Activated T-helper 2 cell treated with anti-CD3 and anti-CD28 coated beads, Interferon-gamma antibody, Interleukin-2, Interleukin-4, amounts not matched to agents 10 μg/mL and 5 μg/mL and 100 μg/mL, durations not matched to agents 14 hours and 24 hours and 36 hours (primary cell): ENCODE results near the gene GPR89B. TPM values are rescaled to one million over a fixed set of nuclear protein-coding genes. Genes with fewer than 3 reads are reported as not detected.
"Not testable (repeated sequence)": the region's sequence is repeated elsewhere in the genome, so short reads cannot be mapped to it uniquely, and the experiment has no call there.

ENCODE experiments used
- DNase-seq: peaks from one replicate; pipeline ENCODE4 v3.0.0; 2021; ENCODE audit warnings: low spot score
- H3K27ac Mint-ChIP-seq: one replicate; pipeline ENCODE4 v1.8.0; 2021; ENCODE audit warnings: mixed read lengths
- H3K27me3 Mint-ChIP-seq: one replicate; pipeline ENCODE4 v1.8.0; 2021; ENCODE audit warnings: low read depth, mixed read lengths
- H3K36me3 Mint-ChIP-seq: one replicate; pipeline ENCODE4 v1.8.0; 2021; ENCODE audit warnings: low read depth, mixed read lengths
- H3K4me1 Mint-ChIP-seq: one replicate; pipeline ENCODE4 v1.8.0; 2021; ENCODE audit warnings: low read depth, mixed read lengths
- H3K4me3 Mint-ChIP-seq: one replicate; pipeline ENCODE4 v1.8.0; 2021; ENCODE audit warnings: low read depth, mild to moderate bottlenecking, moderate library complexity, mixed read lengths
- H3K9me3 Mint-ChIP-seq: one replicate; pipeline ENCODE4 v1.8.0; 2021; ENCODE audit warnings: mixed read lengths
- intact Hi-C: fragments of 100-400 bp; cut with micrococcal nuclease; formaldehyde crosslinking; loops from one replicate; pipeline ENCODE4 v1.15.1; 2023
- total RNA-seq: library from RNA; stranded (reverse); gene quantifications from 2 replicates; pipeline ENCODE4 v1.2.3, GENCODE V29; 2022

Gene GPR89B
- total RNA-seq, 1 donor from 2014 or later: 13.8 TPM

- DNase-seq, H3K36me3 Mint-ChIP-seq, H3K27ac Mint-ChIP-seq, H3K4me1 Mint-ChIP-seq, H3K4me3 Mint-ChIP-seq, H3K27me3 Mint-ChIP-seq, H3K9me3 Mint-ChIP-seq, intact Hi-C loops: not testable (repeated sequence)
Observed at GRCh38 chr1:147959680-147960079, 31.5 kb downstream of the GPR89B start.

- H3K4me3 Mint-ChIP-seq, intact Hi-C loops, H3K27ac Mint-ChIP-seq, H3K4me1 Mint-ChIP-seq, H3K27me3 Mint-ChIP-seq, H3K36me3 Mint-ChIP-seq, DNase-seq, H3K9me3 Mint-ChIP-seq: not testable (repeated sequence)
Observed at GRCh38 chr1:147964575-147964974, 36.4 kb downstream of the GPR89B start.

GRCh38 chr1:147966657-147967056 is 38.4 kb downstream of the GPR89B start:
- not testable (repeated sequence) for H3K4me1 Mint-ChIP-seq, H3K9me3 Mint-ChIP-seq

DNA sequence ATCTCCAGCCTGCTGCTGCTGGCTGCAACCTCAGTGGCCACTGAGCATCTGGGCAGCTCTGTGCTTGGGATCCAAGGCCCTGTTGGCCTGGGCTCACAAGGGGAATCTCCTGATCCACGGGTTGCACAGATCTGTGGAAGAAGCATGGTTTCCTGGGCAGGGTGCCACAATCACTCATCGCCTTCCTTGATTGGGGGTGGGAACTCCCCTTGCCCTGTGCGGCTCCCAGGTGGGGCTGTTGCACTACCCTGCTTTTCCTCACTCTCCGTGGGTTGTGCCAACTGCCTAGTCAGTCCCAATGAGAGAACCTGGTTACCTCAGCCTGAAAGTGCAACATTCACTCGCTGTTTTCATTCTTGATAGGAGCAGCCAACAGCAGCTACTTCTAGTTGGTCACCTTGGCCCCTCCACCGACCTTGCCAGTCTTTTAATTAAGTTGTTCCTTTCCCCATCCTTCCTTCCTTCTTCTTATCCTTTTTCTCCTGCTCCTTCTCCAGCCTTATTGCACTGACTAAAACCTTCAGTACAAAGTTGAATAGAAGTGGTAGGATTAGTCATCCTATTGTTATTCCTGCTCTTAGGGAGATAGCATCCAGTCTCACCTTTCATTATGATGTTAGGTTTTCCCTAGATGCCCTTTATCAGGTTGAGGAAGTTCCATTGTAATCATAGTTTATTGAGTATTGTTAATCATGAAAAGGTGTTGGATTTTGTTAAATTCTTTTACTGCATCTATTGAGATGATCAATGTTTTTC is 50.9 kb downstream of the GPR89B start:
- H3K36me3 Mint-ChIP-seq: peaks cover 22% of the 10 kb centered on the region
- H3K4me1 Mint-ChIP-seq, intact Hi-C loops, H3K9me3 Mint-ChIP-seq, DNase-seq, H3K4me3 Mint-ChIP-seq, H3K27me3 Mint-ChIP-seq, H3K27ac Mint-ChIP-seq: not testable (repeated sequence)

More at GRCh38 chr1:147966657-147967056, 38.4 kb downstream of the GPR89B start:
- H3K27ac Mint-ChIP-seq, DNase-seq, H3K36me3 Mint-ChIP-seq, H3K4me3 Mint-ChIP-seq, H3K27me3 Mint-ChIP-seq, intact Hi-C loops: not testable (repeated sequence)

DNA sequence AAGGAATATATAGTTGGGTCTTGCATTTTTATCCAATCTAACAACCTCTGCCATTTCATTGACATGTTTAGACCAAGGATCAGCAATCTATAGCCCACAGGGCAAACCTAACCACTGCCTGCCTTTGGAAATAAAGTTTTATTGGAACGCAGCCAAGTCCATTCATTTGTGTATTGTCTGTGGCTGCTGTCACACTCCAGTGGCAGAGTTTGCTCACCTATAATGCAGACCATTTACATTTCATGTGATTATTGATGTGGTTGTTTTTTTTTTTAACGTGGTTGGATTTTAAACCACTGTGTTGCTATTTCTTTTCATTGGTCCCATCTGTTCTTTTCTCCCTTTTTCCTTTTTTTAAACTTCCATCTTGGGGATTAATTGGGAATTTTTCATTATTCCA is 57.2 kb downstream of the GPR89B start:
- H3K4me3 Mint-ChIP-seq, H3K4me1 Mint-ChIP-seq, H3K27ac Mint-ChIP-seq, H3K27me3 Mint-ChIP-seq, H3K9me3 Mint-ChIP-seq, intact Hi-C loops, DNase-seq: not testable (repeated sequence)
- H3K36me3 Mint-ChIP-seq: peaks cover 23% of the 10 kb centered on the region

DNA sequence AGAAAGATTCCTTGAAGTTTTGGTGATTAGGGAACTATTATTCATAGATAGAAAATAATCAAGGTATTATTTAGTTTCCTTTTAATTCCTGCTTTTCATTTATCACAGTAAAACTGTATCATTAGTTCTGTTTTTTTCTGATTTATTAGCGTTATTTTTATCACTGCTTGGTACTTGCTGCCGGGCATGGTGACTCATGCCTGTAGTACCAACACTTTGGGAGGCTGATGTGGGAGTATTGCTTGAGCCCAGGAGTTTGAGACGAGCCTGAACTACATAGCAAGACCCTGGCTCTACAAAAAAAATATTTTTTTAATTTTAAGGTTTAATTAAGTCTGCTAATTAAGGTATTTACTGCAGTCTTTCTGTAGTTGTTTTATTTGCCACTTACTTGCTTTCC is 59.7 kb downstream of the GPR89B start:
- H3K4me3 Mint-ChIP-seq, H3K27me3 Mint-ChIP-seq, H3K4me1 Mint-ChIP-seq, H3K9me3 Mint-ChIP-seq, H3K27ac Mint-ChIP-seq, DNase-seq, intact Hi-C loops: not testable (repeated sequence)
- H3K36me3 Mint-ChIP-seq: peaks cover 22% of the 10 kb centered on the region

- not testable (repeated sequence) for H3K4me3 Mint-ChIP-seq
- H3K4me1 Mint-ChIP-seq: peaks cover 16% of the 10 kb centered on the region
Observed at GRCh38 chr1:147992916-147993315, 64.7 kb downstream of the GPR89B start.

DNA sequence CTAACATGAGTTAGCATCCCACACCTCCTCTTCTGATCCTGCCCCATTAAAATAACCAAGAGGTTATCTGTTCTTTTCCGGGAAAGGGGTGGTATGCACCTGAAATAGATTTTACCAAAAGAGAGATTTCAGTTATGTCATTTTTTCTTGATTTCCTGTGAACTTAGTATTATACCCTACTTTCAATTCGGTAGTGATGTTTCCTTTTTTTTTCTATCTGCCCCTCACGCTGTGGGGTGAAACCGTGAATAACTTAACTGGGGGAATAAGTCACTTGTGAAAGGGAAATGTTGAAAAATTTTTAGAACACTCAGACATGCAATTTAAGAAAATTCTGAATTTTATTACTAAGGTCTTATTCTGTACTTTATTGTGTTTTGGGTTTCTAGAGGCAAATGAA is 65.2 kb downstream of the GPR89B start:
- H3K27ac Mint-ChIP-seq: peak overlapping the region; percentile 30
- H3K9me3 Mint-ChIP-seq, H3K4me3 Mint-ChIP-seq, DNase-seq, intact Hi-C loops, H3K27me3 Mint-ChIP-seq: not testable (repeated sequence)
- H3K4me1 Mint-ChIP-seq: peaks cover 17% of the 10 kb centered on the region
- peaks cover 23% of the 10 kb centered on the region for H3K36me3 Mint-ChIP-seq

More at GRCh38 chr1:147992916-147993315, 64.7 kb downstream of the GPR89B start:
- H3K27ac Mint-ChIP-seq, H3K9me3 Mint-ChIP-seq, H3K27me3 Mint-ChIP-seq, intact Hi-C loops, DNase-seq: not testable (repeated sequence)
- peaks cover 22% of the 10 kb centered on the region for H3K36me3 Mint-ChIP-seq

- H3K4me3 Mint-ChIP-seq, H3K27ac Mint-ChIP-seq, H3K27me3 Mint-ChIP-seq, intact Hi-C loops, H3K9me3 Mint-ChIP-seq, DNase-seq: not testable (repeated sequence)
- Mint-ChIP-seq H3K4me1 (peaks cover 17% of the 10 kb centered on the region), H3K36me3 (peaks cover 23% of the 10 kb centered on the region)
Observed at GRCh38 chr1:147993825-147994615, 65.8 kb downstream of the GPR89B start.

- H3K27me3 Mint-ChIP-seq, DNase-seq, H3K9me3 Mint-ChIP-seq, H3K4me3 Mint-ChIP-seq, H3K27ac Mint-ChIP-seq, intact Hi-C loops: not testable (repeated sequence)
- H3K36me3 Mint-ChIP-seq: peaks cover 14% of the 10 kb centered on the region
- peaks cover 16% of the 10 kb centered on the region for H3K4me1 Mint-ChIP-seq
Observed at GRCh38 chr1:147996088-147996487, 67.9 kb downstream of the GPR89B start.

DNA sequence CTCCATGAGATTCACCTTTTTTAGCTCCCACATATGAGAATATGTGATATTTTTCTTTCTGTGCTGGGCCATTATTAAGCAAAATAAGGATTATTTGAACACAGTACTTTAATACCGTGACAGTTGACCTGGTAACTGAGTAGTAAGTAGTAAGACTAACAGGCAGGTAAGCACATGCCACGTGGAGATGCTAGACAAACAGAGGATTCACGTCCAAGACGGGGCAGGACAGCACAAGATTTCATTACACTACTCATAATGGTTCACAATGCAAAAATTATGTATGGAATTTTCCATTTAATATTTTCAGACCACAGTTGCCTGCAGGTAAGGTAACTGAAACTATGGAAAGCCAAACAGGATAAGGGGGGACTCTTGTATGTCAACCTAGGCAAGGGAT is 79.5 kb downstream of the GPR89B start:
- H3K9me3 Mint-ChIP-seq: not testable (repeated sequence)

DNA sequence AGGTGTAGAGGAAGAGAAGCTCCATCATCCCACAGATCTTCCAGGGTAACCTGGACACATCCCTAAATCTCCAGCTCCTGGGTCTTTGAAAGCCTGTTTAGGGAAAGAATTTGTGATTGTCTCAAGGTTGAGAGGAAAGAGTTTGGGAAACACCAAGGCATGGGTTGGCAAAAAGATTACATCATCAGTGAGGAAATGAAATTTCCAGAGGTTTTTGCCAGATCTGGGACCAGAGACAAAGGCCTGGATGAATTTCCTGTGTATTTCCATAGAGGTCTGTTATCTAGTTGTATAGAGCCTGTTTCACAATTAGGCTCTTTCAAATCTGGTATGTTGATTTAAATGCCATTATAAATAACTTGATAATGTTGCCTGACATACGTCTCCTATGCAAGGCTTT is 82.3 kb downstream of the GPR89B start:
- Mint-ChIP-seq H3K4me3 (no peak overlapping the region), H3K36me3 (no peaks in the 10 kb centered on the region), H3K4me1 (peaks cover 3% of the 10 kb centered on the region), H3K9me3 (no peaks in the 10 kb centered on the region), H3K27ac (no peak overlapping the region), H3K27me3 (peaks cover 24% of the 10 kb centered on the region)
- intact Hi-C loops: no loop called here
- no peak for DNase-seq

More for the DNA sequence above, 79.5 kb downstream of the GPR89B start:
- H3K27ac Mint-ChIP-seq, DNase-seq, H3K4me1 Mint-ChIP-seq, H3K36me3 Mint-ChIP-seq, intact Hi-C loops, H3K4me3 Mint-ChIP-seq, H3K27me3 Mint-ChIP-seq: not testable (repeated sequence)
